ENCODE results near the gene WWTR1. TPM values are rescaled to one million over a fixed set of nuclear protein-coding genes. Genes with fewer than 3 reads are reported as not detected.

WWTR1 gene
- total RNA-seq, 1 donor from 2014 or later: 209 TPM

DNA sequence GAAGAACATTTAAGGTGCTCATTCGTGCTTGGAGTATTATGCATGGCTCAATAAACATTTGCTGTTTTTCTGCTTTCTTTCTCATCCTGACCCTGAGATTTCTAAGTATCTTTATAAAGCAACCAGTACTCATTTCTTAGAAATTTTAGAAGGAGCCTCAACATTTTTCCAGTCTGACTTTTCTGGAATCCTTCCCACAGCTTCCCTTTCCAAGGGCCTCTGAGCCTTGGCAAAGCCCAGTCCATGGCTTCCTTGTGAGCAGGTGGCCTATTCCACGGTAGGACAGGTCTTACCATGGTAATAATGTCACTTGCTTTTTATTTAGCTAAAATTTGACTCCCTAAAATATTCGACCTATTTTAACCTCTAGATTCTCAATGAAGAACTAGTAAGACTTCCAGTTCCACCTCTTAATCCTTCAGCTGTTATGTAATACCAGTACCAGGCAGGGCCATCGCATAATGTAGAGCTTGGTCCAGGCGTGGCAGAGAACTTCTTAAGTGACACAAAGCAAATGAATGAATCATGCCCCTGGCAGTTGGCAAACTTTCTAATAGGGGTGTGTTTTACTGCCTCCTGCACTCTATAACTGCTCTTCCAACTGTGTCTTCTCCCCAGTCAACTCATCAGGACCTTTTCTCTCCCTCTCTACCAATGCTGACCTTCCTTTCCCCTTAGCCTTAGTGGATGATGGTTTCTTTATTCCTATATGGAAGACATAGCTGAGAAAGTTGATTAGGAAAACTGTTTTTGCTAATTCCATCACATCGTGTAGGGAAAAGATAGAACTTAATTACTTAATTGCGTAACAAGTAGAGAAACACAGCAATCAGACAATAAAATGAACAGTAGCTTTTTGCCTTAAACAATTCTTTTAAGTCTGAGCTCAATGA, 184.2 kb downstream of the WWTR1 start:
- DNase-seq (ENCODE audit: low read depth): peak; percentile 99

DNA sequence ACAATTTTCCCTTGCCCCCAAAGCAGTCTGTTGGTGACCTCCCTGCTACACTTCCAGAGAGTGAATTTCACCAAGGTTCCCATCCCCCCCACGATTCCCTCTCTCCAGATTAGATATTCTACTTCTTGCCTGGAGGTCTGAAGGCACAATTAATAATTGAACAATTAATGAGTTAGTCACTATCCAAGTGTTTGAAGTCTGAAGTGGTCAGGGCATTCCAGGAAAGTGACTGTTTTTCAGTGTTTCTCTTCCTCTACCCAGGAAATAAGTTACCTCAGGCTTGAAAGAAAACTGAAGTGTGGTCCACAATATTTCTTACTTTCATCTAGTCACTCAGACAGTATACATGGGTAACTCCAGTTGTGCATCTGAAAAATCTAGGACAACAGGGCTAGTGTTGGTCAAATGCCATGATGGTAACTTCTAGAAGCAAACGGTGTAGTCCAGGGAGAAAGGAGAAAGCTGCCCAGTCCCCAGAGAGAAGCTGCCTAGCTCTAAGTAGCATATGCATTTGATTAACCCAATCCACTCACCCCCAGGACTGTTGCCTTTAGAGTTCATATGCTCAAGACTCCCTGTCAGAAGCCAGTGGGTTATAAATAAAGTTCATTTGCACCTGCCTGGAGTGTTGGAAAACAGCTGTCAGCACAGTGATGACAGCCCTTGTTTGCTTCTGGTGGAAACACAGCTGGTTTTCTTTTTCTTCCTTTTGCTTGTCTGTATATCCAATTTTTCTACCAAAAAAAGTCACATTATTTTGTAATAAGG, 185.6 kb downstream of the WWTR1 start:
- DNase-seq (ENCODE audit: low read depth): peak; percentile 99

- no peak for DNase-seq (ENCODE audit: low read depth)
Measured at GRCh38 chr3:149470381-149470780, 187.4 kb downstream of the WWTR1 start.

DNA sequence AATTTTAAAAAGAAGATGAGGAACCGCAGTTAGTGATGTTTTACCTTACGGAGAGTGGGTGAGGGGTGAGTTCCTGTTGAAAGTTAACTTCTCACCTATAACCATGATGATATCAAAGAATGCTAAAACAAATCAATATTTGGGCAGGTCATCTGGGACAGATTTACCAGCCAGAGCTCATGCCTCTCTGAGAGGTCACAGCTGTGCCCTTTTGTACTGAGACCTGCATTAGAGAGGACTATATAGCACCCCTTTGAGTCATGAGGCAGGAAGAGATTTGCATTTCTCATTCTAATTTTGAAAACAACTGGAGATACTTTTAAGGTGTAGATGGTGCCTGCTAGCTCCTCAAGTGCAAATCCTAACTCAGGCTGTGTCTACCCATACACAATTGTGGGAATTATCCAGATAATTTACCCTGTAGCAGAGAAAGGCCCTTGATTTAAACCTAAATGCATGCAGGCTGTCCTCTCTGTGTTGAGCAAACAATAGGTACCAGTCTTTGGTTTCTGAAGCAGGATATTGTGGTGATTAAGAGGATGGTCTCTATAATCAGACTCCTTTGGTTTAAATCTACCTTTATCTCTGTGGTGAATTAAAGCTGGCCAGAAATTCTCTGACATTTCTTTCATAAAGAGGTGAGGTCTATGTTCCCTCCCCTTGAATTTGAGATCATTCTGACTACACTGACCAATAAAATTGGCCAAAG, 189.2 kb downstream of the WWTR1 start:
- peak; percentile 47 for DNase-seq (ENCODE audit: low read depth)

Other genes starting within 250 kb of the WWTR1 start
- gene TM4SF4, start 183.3 kb downstream of the WWTR1 start, total RNA-seq: 0.87 and 1.3 TPM in 2 replicates
- gene COMMD2, start 94.5 kb upstream of the WWTR1 start, total RNA-seq: 47.6 and 54.2 TPM in 2 replicates
- not detected in 2 replicates for gene ANKUB1, start 134.5 kb upstream of the WWTR1 start, total RNA-seq
- gene RNF13, start 155.2 kb upstream of the WWTR1 start, total RNA-seq: 75.2 and 101 TPM in 2 replicates